ENCODE results near the gene HSP90AA1. TPM values are rescaled to one million over a fixed set of nuclear protein-coding genes. Genes with fewer than 3 reads are reported as not detected.

HSP90AA1 gene
- total and polyA plus RNA-seq, 2 donors (not counting 1 experiment from before 2014, with no cell fraction given): 190 to 222 TPM

- no peak overlapping the region for H3K27ac Mint-ChIP-seq
- TF ChIP-seq, protein P1, sequence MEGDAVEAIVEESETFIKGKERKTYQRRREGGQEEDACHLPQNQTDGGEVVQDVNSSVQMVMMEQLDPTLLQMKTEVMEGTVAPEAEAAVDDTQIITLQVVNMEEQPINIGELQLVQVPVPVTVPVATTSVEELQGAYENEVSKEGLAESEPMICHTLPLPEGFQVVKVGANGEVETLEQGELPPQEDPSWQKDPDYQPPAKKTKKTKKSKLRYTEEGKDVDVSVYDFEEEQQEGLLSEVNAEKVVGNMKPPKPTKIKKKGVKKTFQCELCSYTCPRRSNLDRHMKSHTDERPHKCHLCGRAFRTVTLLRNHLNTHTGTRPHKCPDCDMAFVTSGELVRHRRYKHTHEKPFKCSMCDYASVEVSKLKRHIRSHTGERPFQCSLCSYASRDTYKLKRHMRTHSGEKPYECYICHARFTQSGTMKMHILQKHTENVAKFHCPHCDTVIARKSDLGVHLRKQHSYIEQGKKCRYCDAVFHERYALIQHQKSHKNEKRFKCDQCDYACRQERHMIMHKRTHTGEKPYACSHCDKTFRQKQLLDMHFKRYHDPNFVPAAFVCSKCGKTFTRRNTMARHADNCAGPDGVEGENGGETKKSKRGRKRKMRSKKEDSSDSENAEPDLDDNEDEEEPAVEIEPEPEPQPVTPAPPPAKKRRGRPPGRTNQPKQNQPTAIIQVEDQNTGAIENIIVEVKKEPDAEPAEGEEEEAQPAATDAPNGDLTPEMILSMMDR (IDR thresholded peaks at IDR 0.05): no peak
- no peak for TF ChIP-seq EZH2 (IDR thresholded peaks at IDR 0.05; ENCODE audit: borderline replicate concordance, insufficient read depth, low read depth, low read length, poor library complexity, severe bottlenecking)
- H3K4me2 ChIP-seq (replicated peaks; ENCODE audit: low read depth, low read length, poor library complexity, severe bottlenecking): no peak overlapping the region
- no peak overlapping the region for H3K9ac ChIP-seq (ENCODE audit: low read length)
- H3K4me1 ChIP-seq (ENCODE audit: control insufficient read depth in 2 of 2, insufficient read depth in 2 of 2, low read length in 2 of 2): no peaks in the 10 kb centered on the region
- H4K20me1 ChIP-seq (ENCODE audit: control insufficient read depth, insufficient read depth, low read length, poor library complexity, severe bottlenecking): no peaks in the 10 kb centered on the region
- H3K4me3 Mint-ChIP-seq: no peak overlapping the region
- ChIA-PET POLR2A (interaction anchor here (0.7 kb wide), 1 partner anchor 283 kb away, joined by 3 read pairs; no protein-coding TSS in a partner anchor), CTCF (interaction anchor here (0.7 to 1.0 kb wide), 2 partner anchors 53 to 210 kb away, joined by 3 read pairs; no protein-coding TSS in a partner anchor)
- no peak overlapping the region for H3K27ac ChIP-seq (ENCODE audit: low read length in 2 of 2)
- no peaks in the 10 kb centered on the region for H3K27me3 Mint-ChIP-seq
- ATAC-seq (ENCODE audit: low read depth) (no peak), DNase-seq (no peak)
- 96% methylated on average over 15 of the region's 22 CpGs for WGBS (ENCODE audit: insufficient coverage)
- no peaks in the 10 kb centered on the region for H3K4me1 Mint-ChIP-seq
- no peaks in the 10 kb centered on the region for H3K9me3 Mint-ChIP-seq (ENCODE audit: insufficient read depth)
- no peaks in the 10 kb centered on the region for H3K79me2 ChIP-seq (ENCODE audit: control insufficient read depth, insufficient read depth, low read length)
- no peak overlapping the region for H2AFZ ChIP-seq (ENCODE audit: insufficient read depth, low read depth, low read length, poor library complexity, severe bottlenecking)
- H3K36me3 ChIP-seq (replicated peaks in 1 of 2; ENCODE audit: control extremely low read depth in 1 of 2, control insufficient read depth in 1 of 2, extremely low read depth in 1 of 2, insufficient read depth in 2 of 2, low read length in 1 of 2): peaks cover 9 to 85% of the 10 kb centered on the region in 2 experiments
- no peaks in the 10 kb centered on the region for H3K27me3 ChIP-seq (replicated peaks in 1 of 4; ENCODE audit: control extremely low read depth in 1 of 4, control insufficient read depth in 3 of 4, insufficient read depth in 4 of 4, low read length in 3 of 4)
- H3K4me3 ChIP-seq (ENCODE audit: control extremely low read depth in 1 of 5, extremely low read depth in 1 of 5, insufficient read depth in 1 of 5, low read depth in 2 of 5, low read length in 4 of 5): no peak overlapping the region
- no peaks in the 10 kb centered on the region for H3K9me3 ChIP-seq (ENCODE audit: control extremely low read depth in 1 of 3, control insufficient read depth in 2 of 3, insufficient read depth in 1 of 3, low read length in 2 of 3)
- intact Hi-C loops (cut with micrococcal nuclease): no loop called here
These were observed 43.4 kb downstream of the HSP90AA1 start for GRCh38 chr14:102043251-102044025.

DNA sequence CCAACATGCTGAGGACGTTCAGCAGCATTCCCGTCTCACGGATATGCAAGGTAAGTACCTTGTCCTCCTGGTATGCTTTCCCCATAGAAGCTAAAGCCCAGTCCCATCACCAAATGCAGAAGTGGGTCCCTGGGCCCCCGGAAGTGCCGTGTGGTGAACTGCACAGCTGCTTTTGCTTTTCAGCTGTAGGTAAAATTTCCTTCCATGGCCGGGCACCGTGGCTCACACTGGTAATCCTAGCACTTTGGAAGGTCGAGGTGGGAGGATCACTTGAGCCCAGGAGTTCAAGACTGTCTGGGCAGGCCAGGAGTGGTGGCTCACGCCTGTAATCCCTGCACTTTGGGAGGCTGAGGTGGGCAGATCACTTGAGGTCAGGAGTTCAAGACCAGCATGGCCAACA is 44.1 kb downstream of the HSP90AA1 start:
- no peaks in the 10 kb centered on the region for H3K79me2 ChIP-seq (ENCODE audit: control insufficient read depth, insufficient read depth, low read length)
- Mint-ChIP-seq H3K27ac (no peak overlapping the region), H3K27me3 (no peaks in the 10 kb centered on the region), H3K4me3 (no peak overlapping the region), H3K4me1 (no peaks in the 10 kb centered on the region), H3K9me3 (ENCODE audit: insufficient read depth) (no peaks in the 10 kb centered on the region)
- H3K9me3 ChIP-seq (ENCODE audit: control extremely low read depth in 1 of 3, control insufficient read depth in 2 of 3, insufficient read depth in 1 of 3, low read length in 2 of 3): no peaks in the 10 kb centered on the region
- H3K27me3 ChIP-seq (replicated peaks in 1 of 4; ENCODE audit: control extremely low read depth in 1 of 4, control insufficient read depth in 3 of 4, insufficient read depth in 4 of 4, low read length in 3 of 4): no peaks in the 10 kb centered on the region
- ATAC-seq (ENCODE audit: low read depth) (no peak), DNase-seq (no peak)
- no peaks in the 10 kb centered on the region for H4K20me1 ChIP-seq (ENCODE audit: control insufficient read depth, insufficient read depth, low read length, poor library complexity, severe bottlenecking)
- no peak overlapping the region for H3K27ac ChIP-seq (ENCODE audit: low read length in 2 of 2)
- H2AFZ ChIP-seq (ENCODE audit: insufficient read depth, low read depth, low read length, poor library complexity, severe bottlenecking): no peak overlapping the region
- no peak overlapping the region for H3K9ac ChIP-seq (ENCODE audit: low read length)
- ChIA-PET POLR2A (interaction anchor here (0.7 kb wide), 1 partner anchor 283 kb away, joined by 3 read pairs; no protein-coding TSS in a partner anchor), CTCF (interaction anchor here (1.0 kb wide), 1 partner anchor 54 kb away, joined by 3 read pairs; no protein-coding TSS in a partner anchor)
- no peaks in the 10 kb centered on the region for H3K4me1 ChIP-seq (ENCODE audit: control insufficient read depth in 2 of 2, insufficient read depth in 2 of 2, low read length in 2 of 2)
- 98% methylated on average over 9 of the region's 9 CpGs for WGBS (ENCODE audit: insufficient coverage)
- H3K36me3 ChIP-seq (replicated peaks in 1 of 2; ENCODE audit: control extremely low read depth in 1 of 2, control insufficient read depth in 1 of 2, extremely low read depth in 1 of 2, insufficient read depth in 2 of 2, low read length in 1 of 2): peaks cover 3 to 85% of the 10 kb centered on the region in 2 experiments
- no peak for TF ChIP-seq EZH2 (IDR thresholded peaks at IDR 0.05; ENCODE audit: borderline replicate concordance, insufficient read depth, low read depth, low read length, poor library complexity, severe bottlenecking)
- TF ChIP-seq, protein P1 (IDR thresholded peaks at IDR 0.05): no peak
- no peak overlapping the region for H3K4me2 ChIP-seq (replicated peaks; ENCODE audit: low read depth, low read length, poor library complexity, severe bottlenecking)
- intact Hi-C loops (cut with micrococcal nuclease): no loop called here
- H3K4me3 ChIP-seq (ENCODE audit: control extremely low read depth in 1 of 5, extremely low read depth in 1 of 5, insufficient read depth in 1 of 5, low read depth in 2 of 5, low read length in 4 of 5): no peak overlapping the region

Measured in B cell (primary cell).